Immature natural killer cell (primary cell): ENCODE data around the gene DRD4. TPM values are rescaled to one million over a fixed set of nuclear protein-coding genes. Genes with fewer than 3 reads are reported as not detected.

Experiments used
- polyA plus RNA-seq, 3 donors: library from polyadenylated mRNA; unstranded; fragments of 300-500 nt; fragmentation: Illumina TruSeq; gene quantifications; one replicate each; pipeline ENCODE4 v1.2.3, GENCODE V29; 2021

DRD4 gene
- polyA plus RNA-seq, 3 donors from 2014 or later: not detected

Other genes starting within 250 kb of the DRD4 start
- gene PKP3, start 243.1 kb upstream of the DRD4 start, polyA plus RNA-seq: under 1 TPM in 1 of 3 donors, not detected in 2; 0.36 TPM
- 100 to 1,000 TPM; 238 to 392 (median 259) TPM for gene SIGIRR, start 222.3 kb upstream of the DRD4 start, polyA plus RNA-seq
- gene ANO9, start 195.3 kb upstream of the DRD4 start, polyA plus RNA-seq: 1 to 10 TPM in 2 of 3 donors, not detected in 1; 2.3 to 4.4 TPM
- 10 to 100 TPM; 11.5 to 17.3 (median 16.1) TPM for gene PTDSS2, start 187.0 kb upstream of the DRD4 start, polyA plus RNA-seq
- 100 to 1,000 TPM; 164 to 180 (median 168) TPM for gene RNH1, start 130.0 kb upstream of the DRD4 start, polyA plus RNA-seq
- gene HRAS, start 101.7 kb upstream of the DRD4 start, polyA plus RNA-seq: 10 to 100 TPM; 16.7 to 26.8 (median 18.6) TPM
- gene LRRC56, start 99.7 kb upstream of the DRD4 start, polyA plus RNA-seq: under 1 TPM in 2 of 3 donors, not detected in 1; 0.27 to 0.89 TPM
- gene LMNTD2, start 76.5 kb upstream of the DRD4 start, polyA plus RNA-seq: under 1 TPM; 0.54 to 0.95 (median 0.66) TPM
- gene RASSF7, start 76.3 kb upstream of the DRD4 start, polyA plus RNA-seq: 10 to 100 TPM; 20.3 to 31.9 (median 31.5) TPM
- gene PHRF1, start 60.8 kb upstream of the DRD4 start, polyA plus RNA-seq: 10 to 100 TPM in 1 of 3 donors, 1 to 10 TPM in 2; 4.0 to 17.5 (median 5.4) TPM
- gene IRF7, start 21.3 kb upstream of the DRD4 start, polyA plus RNA-seq: 10 to 100 TPM; 36.4 to 62.4 (median 53.9) TPM
- gene CDHR5, start 12.3 kb upstream of the DRD4 start, polyA plus RNA-seq: not detected
- not detected for gene SCT, start 10.1 kb upstream of the DRD4 start, polyA plus RNA-seq
- 10 to 100 TPM; 17.8 to 31.6 (median 18.6) TPM for gene DEAF1, start 58.0 kb downstream of the DRD4 start, polyA plus RNA-seq
- gene TMEM80, start 58.5 kb downstream of the DRD4 start, polyA plus RNA-seq: 10 to 100 TPM; 21.3 to 32.4 (median 30.4) TPM
- 10 to 100 TPM; 12.9 to 15.1 (median 15.0) TPM for gene EPS8L2, start 69.0 kb downstream of the DRD4 start, polyA plus RNA-seq
- gene TALDO1, start 110.2 kb downstream of the DRD4 start, polyA plus RNA-seq: 100 to 1,000 TPM; 163 to 189 (median 180) TPM
- 1 to 10 TPM; 5.8 to 9.7 (median 6.7) TPM for gene GATD1, start 140.2 kb downstream of the DRD4 start, polyA plus RNA-seq
- not detected for gene CEND1, start 152.8 kb downstream of the DRD4 start, polyA plus RNA-seq
- gene SLC25A22, start 161.0 kb downstream of the DRD4 start, polyA plus RNA-seq: 10 to 100 TPM in 1 of 3 donors, 1 to 10 TPM in 2; 5.2 to 14.9 (median 7.7) TPM
- gene PIDD1, start 168.0 kb downstream of the DRD4 start, polyA plus RNA-seq: 1 to 10 TPM; 2.6 to 7.7 (median 2.7) TPM
- 1,000 to 10,000 TPM in 2 of 3 donors, 100 to 1,000 TPM in 1; 640 to 2,076 (median 1,474) TPM for gene RPLP2, start 172.7 kb downstream of the DRD4 start, polyA plus RNA-seq
- gene PNPLA2, start 181.6 kb downstream of the DRD4 start, polyA plus RNA-seq: 10 to 100 TPM; 10.9 to 42.3 (median 23.4) TPM
- 1 to 10 TPM in 1 of 3 donors, under 1 TPM in 1, not detected in 1; 0.74 to 2.2 TPM for gene CRACR2B, start 190.7 kb downstream of the DRD4 start, polyA plus RNA-seq
- 10 to 100 TPM; 19.7 to 25.7 (median 23.7) TPM for gene CD151, start 195.7 kb downstream of the DRD4 start, polyA plus RNA-seq
- 100 to 1,000 TPM; 139 to 200 (median 142) TPM for gene POLR2L, start 205.3 kb downstream of the DRD4 start, polyA plus RNA-seq
- gene TSPAN4, start 205.6 kb downstream of the DRD4 start, polyA plus RNA-seq: 10 to 100 TPM; 23.4 to 38.7 (median 37.2) TPM